Gastrocnemius medialis (tissue), 4 donors: Measurements from ENCODE around the gene TNFAIP8. TPM values are rescaled to one million over a fixed set of nuclear protein-coding genes. Genes with fewer than 3 reads are reported as not detected.

ENCODE experiments used
- ATAC-seq, 2 donors: fragments of 150-250 bp; one replicate each; pipeline ENCODE4 v1.9.1; 2016
- DNase-seq, 2 donors: peaks; one replicate each; pipeline ENCODE4 v3.0.0-alpha.2; 2019
- H3K27ac ChIP-seq, 4 donors: fragments of 200-600 bp; sonication (generic); 1 replicate in 1 of 4; 2 replicates in 3 of 4; pipeline ENCODE4 v1.5.1; 2016 to 2018; ENCODE audit warnings: mild to moderate bottlenecking in 2 of 4, moderate library complexity in 1 of 4
- H3K27me3 ChIP-seq, 3 donors: fragments of 200-600 bp; sonication (generic) in 2 of 3; 1 replicate in 1 of 3; 2 replicates in 2 of 3; pipeline versions ENCODE4 v1.5.1 to v1.6.0; 2016 to 2019; ENCODE audit warnings: mild to moderate bottlenecking in 1 of 3, moderate library complexity in 1 of 3
- H3K36me3 ChIP-seq, 2 donors: fragments of 200-600 bp; sonication (generic) in 1 of 2; one replicate each; pipeline ENCODE4 v1.5.1; 2017 to 2018
- H3K4me1 ChIP-seq, 2 donors: fragments of 200-600 bp; sonication (generic) in 1 of 2; one replicate each; pipeline ENCODE4 v1.5.1; 2016 to 2017; ENCODE audit warnings: mild to moderate bottlenecking in 2 of 2
- H3K4me3 ChIP-seq, 4 donors: fragments of 200-600 bp; sonication (generic) in 3 of 4; 1 replicate in 1 of 4; 2 replicates in 3 of 4; pipeline ENCODE4 v1.5.1; 2016 to 2019; ENCODE audit warnings: mild to moderate bottlenecking in 2 of 4
- H3K9me3 ChIP-seq, 3 donors: fragments of 200-600 bp; sonication (generic) in 2 of 3; 1 replicate in 1 of 3; 2 replicates in 2 of 3; pipeline ENCODE4 v1.5.1; 2016 to 2019
- CTCF ChIP-seq, 5 experiments: fragments of 450-650 bp in 3 of 5; fragments of 200-600 bp in 2 of 5; sonication (generic) in 2 of 5; IDR thresholded peaks in 4 of 5; conservative IDR thresholded peaks in 1 of 5; 1 replicate in 4 of 5; 2 replicates in 1 of 5; pipeline ENCODE4 v1.5.1; 2016 to 2019; ENCODE audit warnings: antibody characterized with exemption in 5 of 5, mild to moderate bottlenecking in 3 of 5, moderate library complexity in 3 of 5
- POLR2A ChIP-seq, 2 donors: fragments of 450-650 bp; IDR thresholded peaks; one replicate each; pipeline ENCODE4 v1.6.1; 2017; ENCODE audit warnings: antibody characterized with exemption in 2 of 2, mild to moderate bottlenecking in 2 of 2, moderate library complexity in 2 of 2
- in situ Hi-C, 4 donors: fragments of 200-750 bp; cut with MboI; loops; one replicate each; pipeline versions ENCODE4 v1.15.0 to v1.8.0; 2017; ENCODE audit warnings: low sequenced_read_pairs in 4 of 4
- intact Hi-C: fragments of 100-400 bp; cut with DNase I; formaldehyde crosslinking; loops from one replicate; pipeline ENCODE4 v1.15.1; 2023; ENCODE audit warnings: low total_unique reads
- total RNA-seq, 4 donors: library from RNA; depleted of rRNA; stranded (reverse); fragments of >200 nt; gene quantifications; one replicate each; pipeline versions ENCODE4 v1.1.0 to v1.2.3, GENCODE V29; 2016

Gene TNFAIP8
- total RNA-seq, 4 donors from 2014 or later = 0.20 to 5.8 (median 2.0) TPM

- H3K27ac ChIP-seq = no peak overlapping the region
- no peaks in the 10 kb centered on the region for H3K36me3 ChIP-seq
- in situ Hi-C loops = no loop called here
- no peaks in the 10 kb centered on the region for H3K27me3 ChIP-seq
- peaks cover 0 to 5% of the 10 kb centered on the region in 2 donors for H3K4me1 ChIP-seq
- H3K4me3 ChIP-seq = no peak overlapping the region
- no peak for DNase-seq
- ATAC-seq = no peak
- intact Hi-C loops = no loop called here
- no peak for TF ChIP-seq CTCF (IDR thresholded peaks at IDR 0.05 in 4 of 5, conservative IDR thresholded peaks at IDR 0.05 in 1 of 5)
- TF ChIP-seq POLR2A (IDR thresholded peaks at IDR 0.05) = no peak
- H3K9me3 ChIP-seq = no peaks in the 10 kb centered on the region
These were observed 28.8 kb upstream of the TNFAIP8 start for GRCh38 chr5:119327018-119327417.

GRCh38 chr5:119328753-119329602, 26.8 kb upstream of the TNFAIP8 start:
- Histone ChIP-seq H3K36me3 (no peaks in the 10 kb centered on the region), H3K27me3 (no peaks in the 10 kb centered on the region), H3K4me3 (no peak overlapping the region), H3K9me3 (no peaks in the 10 kb centered on the region), H3K27ac (no peak overlapping the region), H3K4me1 (no peaks in the 10 kb centered on the region)
- no peak for ATAC-seq
- intact Hi-C loops (no loop called here), in situ Hi-C loops (no loop called here)
- TF ChIP-seq POLR2A (IDR thresholded peaks at IDR 0.05) (no peak), CTCF (IDR thresholded peaks at IDR 0.05 in 4 of 5, conservative IDR thresholded peaks at IDR 0.05 in 1 of 5) (no peak)
- no peak for DNase-seq

GRCh38 chr5:119329666-119330065, 26.2 kb upstream of the TNFAIP8 start:
- intact Hi-C loops (no loop called here), in situ Hi-C loops (no loop called here)
- Histone ChIP-seq H3K36me3 (no peaks in the 10 kb centered on the region), H3K27ac (no peak overlapping the region), H3K4me1 (no peaks in the 10 kb centered on the region), H3K27me3 (no peaks in the 10 kb centered on the region), H3K4me3 (no peak overlapping the region), H3K9me3 (no peaks in the 10 kb centered on the region)
- TF ChIP-seq POLR2A (IDR thresholded peaks at IDR 0.05) = no peak
- TF ChIP-seq CTCF (IDR thresholded peaks at IDR 0.05 in 4 of 5, conservative IDR thresholded peaks at IDR 0.05 in 1 of 5) = no peak
- ATAC-seq (no peak), DNase-seq (no peak)

GRCh38 chr5:119330367-119331183, 25.2 kb upstream of the TNFAIP8 start:
- Histone ChIP-seq H3K4me1 (no peaks in the 10 kb centered on the region), H3K27me3 (no peaks in the 10 kb centered on the region), H3K9me3 (no peaks in the 10 kb centered on the region), H3K36me3 (no peaks in the 10 kb centered on the region), H3K4me3 (no peak overlapping the region), H3K27ac (no peak overlapping the region)
- TF ChIP-seq CTCF (IDR thresholded peaks at IDR 0.05 in 4 of 5, conservative IDR thresholded peaks at IDR 0.05 in 1 of 5) = no peak
- TF ChIP-seq POLR2A (IDR thresholded peaks at IDR 0.05) = no peak
- intact Hi-C loops = no loop called here
- DNase-seq (no peak), ATAC-seq (no peak)
- in situ Hi-C loops = no loop called here
